KG1 (cell line): Measurements from ENCODE around the gene MLLT1.
A peak's percentile ranks its signal among the peaks of the same experiment; 100 is the strongest.
"Not testable (repeated sequence)": the region's sequence is repeated elsewhere in the genome, so short reads cannot be mapped to it uniquely, and the experiment has no call there.

Experiments used
- DNase-seq: peaks from one replicate; lab custom pipeline; 2025; lab: John Stamatoyannopoulos, UW

The MLLT1 gene, protein sequence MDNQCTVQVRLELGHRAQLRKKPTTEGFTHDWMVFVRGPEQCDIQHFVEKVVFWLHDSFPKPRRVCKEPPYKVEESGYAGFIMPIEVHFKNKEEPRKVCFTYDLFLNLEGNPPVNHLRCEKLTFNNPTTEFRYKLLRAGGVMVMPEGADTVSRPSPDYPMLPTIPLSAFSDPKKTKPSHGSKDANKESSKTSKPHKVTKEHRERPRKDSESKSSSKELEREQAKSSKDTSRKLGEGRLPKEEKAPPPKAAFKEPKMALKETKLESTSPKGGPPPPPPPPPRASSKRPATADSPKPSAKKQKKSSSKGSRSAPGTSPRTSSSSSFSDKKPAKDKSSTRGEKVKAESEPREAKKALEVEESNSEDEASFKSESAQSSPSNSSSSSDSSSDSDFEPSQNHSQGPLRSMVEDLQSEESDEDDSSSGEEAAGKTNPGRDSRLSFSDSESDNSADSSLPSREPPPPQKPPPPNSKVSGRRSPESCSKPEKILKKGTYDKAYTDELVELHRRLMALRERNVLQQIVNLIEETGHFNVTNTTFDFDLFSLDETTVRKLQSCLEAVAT

DNA sequence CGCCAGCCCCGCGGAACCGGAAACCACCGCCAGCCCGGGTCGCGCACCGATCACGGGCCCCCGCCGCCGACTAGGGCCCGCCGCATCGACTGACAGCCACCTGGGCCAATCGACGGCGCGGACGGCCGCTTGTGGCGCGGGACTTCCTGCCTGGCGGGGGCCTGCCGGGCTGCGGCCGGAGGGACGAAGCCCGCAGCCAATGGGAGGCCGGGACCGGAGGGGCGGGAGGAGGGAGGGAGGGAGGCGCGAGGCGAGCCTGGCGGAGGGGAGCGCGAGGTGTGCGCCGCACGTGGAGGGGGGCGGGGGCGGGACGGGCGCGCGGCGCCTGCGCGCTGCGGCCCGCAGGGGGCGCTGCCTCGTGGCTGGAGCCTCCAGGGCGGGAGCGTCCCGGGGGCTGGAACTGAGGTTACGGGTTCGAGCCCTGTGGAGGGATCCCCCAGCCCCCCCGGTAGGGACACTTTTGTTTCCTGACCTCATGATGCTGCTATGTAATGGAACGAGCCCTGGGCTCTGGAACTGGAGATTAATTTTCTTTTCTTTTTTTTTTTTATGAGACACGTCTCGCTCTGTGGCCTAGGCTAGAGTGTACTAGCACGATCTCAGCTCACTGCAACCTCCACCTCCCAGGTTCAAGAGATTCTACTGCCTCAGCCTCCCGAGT lies at the start of gene MLLT1:
TSS of gene MLLT1 (minus strand) at position 45 of the 661 bp plus-strand sequence. CDS start 191 bp downstream, outside the sequence.
- peak; percentile 92 for DNase-seq

DNA sequence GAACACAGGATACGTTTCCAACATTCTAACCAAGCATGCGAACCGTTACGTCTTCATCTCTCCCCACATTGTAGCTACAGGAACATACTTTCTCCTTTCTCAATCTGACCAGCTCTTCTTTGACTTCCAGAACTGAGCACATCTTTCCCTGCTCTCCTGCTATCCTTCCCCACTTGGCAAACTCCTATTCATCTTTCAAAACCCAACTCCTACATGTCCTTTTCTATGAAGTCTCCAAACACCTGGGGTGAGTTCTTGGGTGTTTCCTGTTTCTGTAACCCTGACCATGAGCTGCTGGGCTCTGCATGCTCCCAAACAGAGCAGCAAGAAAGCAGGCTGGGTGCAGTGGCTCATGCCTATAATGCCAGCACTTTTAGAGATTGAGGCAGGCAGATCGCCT lies 47.0 kb upstream of the MLLT1 start:
- DNase-seq: no peak

DNA sequence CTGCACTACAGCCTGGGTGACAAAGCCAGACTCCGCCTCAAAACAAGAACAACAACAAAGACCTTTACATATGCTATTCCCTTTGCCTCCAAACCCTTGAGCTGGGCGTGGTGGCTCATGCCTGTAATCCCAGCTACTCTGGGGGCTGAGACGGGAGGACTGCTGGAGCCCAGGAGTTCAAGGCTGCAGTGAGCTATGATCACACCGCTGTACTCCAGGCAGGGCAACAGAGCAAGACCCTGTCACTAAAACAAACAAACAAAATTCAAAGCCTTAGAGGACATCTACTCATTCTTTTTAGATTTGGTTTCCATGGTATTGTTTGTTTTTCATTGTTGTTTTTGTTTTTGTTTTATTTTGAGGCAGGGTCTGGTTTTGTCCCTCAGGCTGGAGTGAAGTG lies 45.8 kb upstream of the MLLT1 start:
- DNase-seq: no peak

DNA sequence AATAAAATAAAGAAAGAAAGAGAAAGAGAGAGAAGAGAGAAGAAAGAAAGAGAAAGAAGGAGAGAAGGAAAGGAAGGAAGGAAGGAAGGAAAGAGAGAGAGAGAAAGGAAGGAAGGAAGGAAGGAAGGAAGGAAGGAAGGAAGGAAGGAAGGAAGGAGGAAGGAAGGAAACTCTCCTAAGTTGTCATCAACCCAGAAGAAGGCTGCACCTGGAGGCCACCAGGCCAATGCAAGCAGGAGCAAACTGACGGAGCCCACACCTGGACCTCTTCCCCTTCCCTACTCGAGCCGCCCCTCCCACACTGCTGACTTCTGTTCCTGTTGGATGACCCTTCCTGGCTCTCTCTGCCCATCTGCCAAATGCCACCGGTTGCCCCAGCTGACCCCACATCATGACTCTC lies 45.0 kb upstream of the MLLT1 start:
- no peak for DNase-seq

DNA sequence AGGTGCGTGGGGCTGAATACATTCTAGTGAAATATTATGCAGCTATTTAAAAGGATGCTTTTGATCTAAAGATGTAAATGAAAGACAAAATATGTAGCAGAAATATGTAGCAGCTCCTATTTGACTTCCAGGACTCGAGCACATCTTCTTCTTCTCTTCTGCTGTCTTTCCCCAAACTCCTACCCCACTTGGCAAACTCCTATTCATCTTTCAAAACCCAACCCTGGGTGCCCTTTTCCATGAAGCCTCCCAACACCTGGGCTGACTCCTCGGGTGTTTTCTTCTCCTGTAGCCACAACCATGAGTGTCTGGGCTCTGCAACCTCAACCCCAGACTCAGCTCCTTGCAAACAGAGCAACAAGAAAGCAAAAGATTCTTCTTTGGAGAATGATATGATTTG lies 42.5 kb upstream of the MLLT1 start:
- no peak for DNase-seq

DNA sequence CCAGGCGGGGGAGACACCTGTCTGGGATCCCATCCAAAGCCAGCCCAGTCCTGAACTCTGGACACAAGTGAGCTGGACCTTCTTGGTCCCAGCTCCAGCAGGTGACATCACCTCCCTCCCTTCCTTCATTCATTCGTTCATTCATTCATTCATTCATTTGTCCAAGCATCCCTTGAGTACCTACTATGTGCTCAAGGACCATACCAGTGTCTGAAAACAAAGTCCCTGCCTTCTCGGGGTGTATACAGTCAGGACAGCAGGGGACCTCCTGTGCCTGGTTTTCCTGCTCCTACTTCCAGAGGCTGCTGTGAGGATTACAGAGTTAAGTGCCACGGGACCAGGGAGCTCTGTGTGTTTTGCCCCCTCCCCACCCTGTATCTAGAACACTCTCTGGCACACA lies 39.6 kb upstream of the MLLT1 start:
- no peak for DNase-seq

DNA sequence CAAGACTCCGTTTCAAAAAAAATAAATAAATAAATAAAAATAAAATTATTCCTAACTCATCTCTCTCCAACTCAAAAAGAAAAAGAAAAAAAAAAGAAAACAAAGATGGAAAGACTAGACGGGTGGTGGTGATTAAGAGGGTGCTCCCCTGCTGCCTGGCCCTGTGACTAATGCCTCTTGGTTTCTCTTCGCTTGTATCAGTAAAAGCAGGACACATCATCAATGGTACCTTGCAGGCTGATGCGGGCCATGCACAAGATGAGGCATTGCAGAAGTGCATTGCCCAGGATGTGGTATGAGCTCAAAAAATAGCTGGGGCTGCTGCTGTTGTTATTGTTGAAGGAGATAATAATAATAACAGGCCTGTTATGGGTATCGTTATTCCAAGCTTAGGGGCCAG lies 39.0 kb upstream of the MLLT1 start:
- no peak for DNase-seq

DNA sequence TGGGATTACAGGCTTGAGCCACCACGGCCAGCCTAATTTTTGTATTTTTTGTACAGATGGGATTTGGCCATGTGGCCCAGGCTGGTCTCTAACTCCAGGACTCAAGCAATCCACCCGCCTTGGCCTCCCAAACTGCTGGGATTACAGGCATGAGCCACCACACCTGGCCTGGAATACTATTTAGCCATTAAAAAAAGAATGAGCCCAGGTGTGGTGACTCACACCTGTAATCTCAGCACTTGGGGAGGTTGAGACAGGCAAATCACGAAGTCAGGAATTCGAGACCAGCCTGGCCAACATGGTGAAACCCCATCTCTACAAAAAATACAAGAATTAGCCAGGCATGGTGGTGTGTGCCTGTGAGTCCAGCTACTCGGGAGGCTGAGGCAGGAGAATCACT lies 35.9 kb upstream of the MLLT1 start:
- not testable (repeated sequence) for DNase-seq

DNA sequence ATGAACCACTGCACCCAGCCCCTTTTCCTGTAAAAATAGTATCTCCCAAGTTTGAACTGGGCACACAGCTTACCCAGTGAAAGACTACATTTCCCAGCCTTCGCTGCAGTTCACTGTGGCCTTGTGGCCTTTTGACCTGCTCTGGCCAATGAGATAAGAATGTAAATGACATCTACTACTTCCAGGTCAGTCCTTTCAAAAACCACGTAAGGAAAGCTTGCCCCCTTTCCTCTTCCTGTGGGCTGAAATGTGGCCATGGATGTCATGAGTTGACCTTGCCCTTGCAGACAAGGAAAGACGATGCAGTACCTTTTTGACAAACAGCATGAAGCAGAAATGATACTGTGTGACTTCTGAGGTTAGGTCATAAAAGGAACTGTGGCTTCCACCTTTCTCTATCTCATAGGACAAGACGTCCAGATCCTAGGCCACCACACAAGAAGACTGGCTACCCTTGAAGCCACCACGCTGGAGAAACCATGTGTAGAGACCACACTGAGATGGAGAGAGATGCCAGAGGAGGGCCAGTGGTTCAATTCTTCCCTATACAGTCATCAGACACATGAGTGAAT lies 33.7 kb upstream of the MLLT1 start:
- no peak for DNase-seq

DNA sequence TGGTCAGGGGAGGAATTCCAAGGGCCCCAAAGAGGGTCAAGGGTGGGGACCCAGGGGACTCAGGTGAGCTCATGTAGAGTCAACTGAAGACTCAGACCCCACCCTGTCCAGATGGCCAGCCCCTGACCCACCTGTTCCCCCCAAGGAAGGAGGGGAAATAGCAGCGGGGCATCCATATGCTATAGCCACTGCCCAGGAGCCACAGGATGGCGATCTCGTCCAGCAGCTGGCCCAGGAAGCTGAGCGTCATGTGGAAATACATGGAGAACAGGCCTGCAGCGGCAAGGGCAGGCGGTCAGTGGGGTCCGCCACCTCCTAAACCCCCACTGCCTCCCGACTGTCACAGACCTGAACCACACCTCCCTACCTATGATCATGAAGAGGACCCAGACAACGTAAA lies 32.2 kb upstream of the MLLT1 start:
- DNase-seq: no peak

DNA sequence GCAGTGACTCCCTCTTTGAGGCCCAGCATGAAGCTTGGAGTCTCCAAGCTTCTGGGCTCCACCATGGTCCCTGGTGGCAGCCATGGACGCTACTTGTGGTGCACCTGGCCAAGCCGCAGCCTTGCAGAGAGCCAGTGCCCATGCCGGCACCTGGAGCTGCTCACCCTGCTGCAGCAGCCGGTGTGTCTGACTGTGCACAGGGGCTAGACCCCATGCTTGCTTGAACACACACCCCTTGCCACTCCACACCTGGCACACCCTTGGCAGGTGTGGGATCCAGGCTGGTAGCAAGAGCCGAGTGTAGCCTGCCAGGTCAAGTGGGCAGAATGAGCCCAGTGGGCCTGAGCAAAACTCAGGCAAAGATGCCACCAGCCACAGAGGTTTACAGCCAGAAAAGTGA lies 18.6 kb upstream of the MLLT1 start:
- DNase-seq: no peak

DNA sequence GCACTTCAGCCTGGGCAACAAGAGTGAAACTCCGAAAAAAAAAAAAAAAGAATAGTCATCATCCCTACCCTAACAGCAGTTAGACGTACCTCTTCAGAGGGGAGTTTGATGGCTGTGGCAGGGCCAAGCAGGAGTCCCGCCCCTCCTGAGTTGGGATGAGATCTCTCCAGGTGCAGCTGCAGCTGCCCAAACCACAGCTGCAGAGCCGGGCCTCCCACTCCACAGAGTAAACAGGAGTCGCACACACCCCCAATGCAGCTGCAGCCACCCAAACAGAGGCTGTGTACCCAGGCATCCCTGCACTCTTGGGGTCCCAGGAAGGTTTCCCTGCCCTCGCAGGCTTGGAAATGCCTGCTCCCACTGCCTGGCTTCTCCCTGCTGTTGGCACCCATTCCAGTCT lies 17.4 kb upstream of the MLLT1 start:
- no peak for DNase-seq

DNA sequence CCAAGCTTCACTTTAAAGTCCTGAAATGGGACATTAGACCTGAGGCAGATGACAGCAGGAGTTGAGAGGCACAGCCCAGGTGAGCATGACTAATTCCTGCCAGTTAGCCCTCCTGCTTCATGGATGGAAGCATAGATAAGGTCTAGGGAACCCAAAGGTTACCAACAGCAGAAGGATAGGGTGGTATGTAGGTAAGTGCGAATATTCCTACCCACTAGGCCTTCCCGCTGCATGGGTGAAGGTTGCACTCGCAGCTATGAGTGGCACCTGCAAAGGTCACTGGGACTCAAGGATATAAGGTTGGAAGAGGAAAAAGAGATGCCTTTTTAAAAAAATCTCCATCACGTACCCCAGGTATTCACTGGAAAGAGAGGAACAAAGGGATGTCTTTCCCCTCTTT lies 12.2 kb upstream of the MLLT1 start:
- DNase-seq: no peak

DNA sequence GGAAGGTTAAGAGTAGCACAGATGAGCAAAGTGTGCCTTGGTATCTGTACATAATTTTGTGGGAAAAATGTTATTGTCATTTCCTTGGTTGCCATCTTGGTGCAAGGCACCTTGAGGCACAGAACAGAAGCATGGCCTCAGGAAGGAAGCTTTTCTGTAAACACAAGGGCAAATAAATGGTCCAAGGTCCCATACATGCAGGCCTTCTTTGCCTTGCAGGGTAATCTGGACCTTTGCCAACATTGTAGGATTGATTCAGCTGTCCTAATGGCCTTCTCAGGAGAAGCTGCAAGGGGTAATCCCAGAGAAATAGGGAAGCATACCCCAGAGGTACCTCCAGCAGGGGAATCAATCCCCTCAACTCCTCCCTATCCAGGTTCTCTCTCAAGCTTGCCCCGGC lies 9.0 kb upstream of the MLLT1 start:
- DNase-seq: no peak

DNA sequence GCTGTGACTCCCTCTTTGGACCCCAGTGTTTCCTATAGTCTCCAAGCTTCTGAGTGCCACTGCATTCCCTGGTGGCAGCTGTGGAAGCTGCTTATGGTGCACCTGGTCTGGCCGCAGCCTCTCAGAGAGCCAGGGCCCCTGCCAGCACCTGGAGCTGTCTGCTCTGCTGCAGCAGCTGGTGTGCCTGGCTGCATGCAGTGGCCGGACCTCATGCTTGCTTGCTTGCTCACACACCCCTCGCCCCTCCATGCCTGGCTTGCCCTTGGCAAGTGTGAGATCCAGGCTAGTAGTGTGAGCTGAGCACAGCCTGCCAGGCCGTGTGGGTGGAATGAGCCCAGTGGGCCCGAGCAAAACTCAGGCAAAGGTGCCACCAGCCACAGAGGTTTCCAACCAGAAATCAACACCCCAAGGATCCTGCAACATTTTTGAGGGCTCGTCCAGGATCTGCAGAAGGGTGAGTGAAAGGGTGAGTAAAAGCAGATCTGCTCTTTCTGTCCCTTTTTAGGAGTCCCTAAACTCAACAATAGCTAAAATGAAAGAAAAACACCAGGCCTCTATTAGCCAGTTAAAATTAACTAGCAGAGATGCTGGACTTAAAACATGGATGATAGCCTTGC lies 7.6 kb upstream of the MLLT1 start:
- DNase-seq: no peak

DNA sequence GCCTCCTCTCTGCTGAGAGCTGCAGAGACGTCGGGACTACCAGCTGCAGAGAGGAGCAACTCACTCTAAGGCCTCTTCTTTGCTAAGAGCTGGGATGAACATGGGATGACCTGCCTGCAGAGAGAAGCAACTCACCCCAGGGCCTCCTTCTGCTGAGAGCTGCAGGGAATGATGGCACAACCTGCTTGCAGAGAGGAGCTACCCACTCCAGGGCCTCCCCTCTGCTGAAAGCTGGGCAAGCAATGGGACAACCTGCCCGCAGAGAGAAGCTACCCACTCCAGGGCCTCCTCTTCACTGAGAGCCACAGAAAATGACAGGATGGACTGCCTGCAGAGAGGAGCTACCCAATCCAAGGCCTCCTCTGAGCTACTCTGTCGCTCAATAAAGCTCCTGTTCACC lies 6.9 kb upstream of the MLLT1 start:
- DNase-seq: no peak

DNA sequence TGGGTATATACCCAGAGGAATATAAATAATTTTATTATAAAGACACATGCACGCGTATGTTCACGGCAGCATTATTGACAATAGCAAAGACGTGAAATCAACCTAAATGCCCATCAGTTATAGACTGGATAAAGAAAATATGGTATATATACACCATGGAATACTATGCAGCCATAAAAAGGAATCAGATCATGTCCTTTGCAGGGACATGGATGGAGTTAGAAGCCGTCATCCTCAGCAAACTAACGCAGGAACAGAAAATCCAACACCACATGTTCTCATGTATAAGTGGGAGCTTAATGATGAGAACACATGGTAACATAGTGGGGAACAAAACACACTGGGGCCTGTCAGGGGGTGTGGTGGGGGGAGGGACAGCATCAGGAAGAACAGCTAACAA lies 2.6 kb upstream of the MLLT1 start:
- not testable (repeated sequence) for DNase-seq

DNA sequence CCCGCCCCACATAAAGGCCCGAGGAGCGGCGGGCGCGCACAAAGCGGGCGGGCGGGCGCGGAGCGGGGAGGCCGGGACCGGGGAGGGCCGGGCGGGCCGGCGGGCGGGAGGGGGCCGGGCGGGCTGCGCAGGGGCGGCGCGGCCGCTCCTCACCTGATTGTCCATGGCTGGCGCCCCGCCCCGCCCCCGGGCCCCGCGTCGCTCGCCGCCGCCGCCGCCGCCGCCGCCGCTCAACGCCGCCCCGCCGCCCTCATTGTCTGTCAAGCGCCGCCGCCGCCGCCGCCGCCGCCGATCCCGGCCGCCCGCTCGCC lies 200 bp downstream of the MLLT1 start:
- DNase-seq: no peak

DNA sequence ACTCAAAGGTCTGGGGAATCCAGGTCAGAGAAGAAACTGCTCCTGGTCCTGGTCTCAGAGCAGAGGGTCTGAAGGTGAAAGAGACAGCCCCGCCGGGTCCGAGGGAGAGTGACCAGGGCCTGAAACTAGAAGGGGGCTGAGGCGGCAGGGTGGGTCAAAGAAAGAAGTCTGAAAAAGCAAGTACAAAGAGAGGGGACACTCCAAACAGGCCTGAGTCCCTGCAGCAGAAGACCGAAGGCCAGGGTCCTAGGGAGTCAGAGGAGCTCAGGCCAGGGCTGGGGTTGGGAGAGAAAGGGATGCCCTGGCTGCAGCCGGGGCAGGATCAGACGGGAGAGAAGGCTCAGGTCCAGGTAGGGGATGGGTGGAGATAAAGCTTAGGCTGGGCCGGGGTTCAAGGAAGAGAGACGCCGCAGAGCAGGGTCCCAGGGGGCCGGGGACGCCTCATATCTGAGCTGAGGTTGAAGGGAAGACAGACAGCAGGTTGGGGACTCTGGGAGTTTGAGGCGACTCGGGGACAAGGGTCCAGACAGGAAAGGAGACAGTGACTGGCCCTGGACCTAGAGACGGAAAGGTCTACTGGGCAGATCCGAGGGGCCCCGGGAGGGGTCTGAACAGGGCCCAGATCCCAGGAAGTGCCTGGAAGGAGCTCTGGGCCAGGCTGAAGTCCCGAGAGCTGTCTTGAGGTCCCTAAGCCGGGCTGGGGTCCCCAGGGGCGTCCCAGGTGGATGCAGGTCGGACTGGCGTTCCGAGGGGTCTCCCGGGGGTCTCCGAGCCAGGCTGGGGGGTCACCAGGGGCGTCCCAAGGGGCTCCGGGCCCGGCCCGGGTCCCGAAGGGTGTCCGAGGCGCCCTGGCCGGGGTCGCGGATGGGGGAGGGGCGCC lies 795 bp downstream of the MLLT1 start:
- no peak for DNase-seq

DNA sequence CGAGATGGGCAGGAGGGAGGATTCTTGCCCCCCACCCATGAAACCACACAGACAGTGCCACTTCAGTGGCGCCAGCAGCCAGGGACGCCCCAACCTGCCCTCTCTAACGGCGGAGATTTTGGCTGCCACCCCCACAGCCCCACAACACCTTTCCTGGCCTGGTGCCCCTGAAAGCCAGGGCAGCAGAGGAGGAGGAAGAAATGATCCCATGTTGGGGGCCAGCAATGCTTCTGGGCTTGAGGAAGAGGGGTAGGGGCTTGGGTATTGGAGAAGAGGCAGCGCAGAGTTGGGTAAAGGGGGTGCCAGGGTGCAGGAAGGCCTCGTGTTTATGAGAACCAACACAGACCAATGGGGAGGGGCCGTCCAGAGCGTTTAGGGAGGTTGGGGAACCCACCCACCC lies 1.7 kb downstream of the MLLT1 start:
- no peak for DNase-seq

DNA sequence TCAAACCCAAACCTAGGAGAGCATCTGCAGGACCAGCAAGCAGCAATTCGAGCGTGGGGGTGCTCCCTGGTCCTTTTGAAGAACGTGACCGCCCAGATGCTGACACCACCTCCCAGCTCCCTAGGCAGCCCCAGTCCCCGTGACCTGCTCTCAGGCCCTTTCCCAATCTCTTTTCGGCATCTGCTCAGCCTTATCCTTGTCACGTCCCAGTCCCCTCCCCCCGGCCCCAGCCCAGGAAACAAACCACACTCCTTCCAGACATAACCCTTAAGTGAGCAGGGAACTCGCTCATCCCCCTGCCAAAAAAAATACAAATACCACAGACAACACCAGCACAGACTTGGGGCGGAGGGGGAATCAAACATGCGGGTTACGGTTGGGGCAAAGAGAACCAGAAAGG lies 3.3 kb downstream of the MLLT1 start:
- DNase-seq: no peak
